SK-N-MC (cell line): ENCODE results near the gene RASIP1.
A peak's percentile ranks its signal among the peaks of the same experiment; 100 is the strongest.
"Not testable (repeated sequence)": the region's sequence is repeated elsewhere in the genome, so short reads cannot be mapped to it uniquely, and the experiment has no call there.

ENCODE experiments used
- DNase-seq: peaks from one replicate; pipeline ENCODE4 v3.0.0-alpha.2; 2011; ENCODE audit warnings: low read depth, low spot score
- H3K27ac ChIP-seq: fragments of 200-600 bp; sonication (generic); 2 replicates; pipeline ENCODE4 v1.5.1; 2016; ENCODE audit warnings: mixed run types
- H3K36me3 ChIP-seq: fragments of 200-600 bp; sonication (generic); 2 replicates; pipeline ENCODE4 v1.6.1; 2017; ENCODE audit warnings: antibody characterized with exemption, low read length, mixed read lengths; ENCODE audit not compliant: insufficient read depth
- H3K4me3 ChIP-seq: fragments of 200-600 bp; sonication (generic); 2 replicates; pipeline ENCODE4 v1.5.1; 2016
- H3K9ac ChIP-seq: fragments of 200-600 bp; sonication (generic); 2 replicates; pipeline ENCODE4 v1.8.0; 2017; ENCODE audit warnings: mixed run types, mixed read lengths; ENCODE audit not compliant: insufficient read length
- H3K9me3 ChIP-seq: fragments of 200-600 bp; sonication (generic); 2 replicates; pipeline ENCODE4 v1.6.1; 2017; ENCODE audit warnings: low read depth, mild to moderate bottlenecking, antibody characterized with exemption, low read length, moderate library complexity, mixed read lengths
- EZH2 ChIP-seq: fragments of 200-600 bp; sonication (generic); IDR thresholded peaks from one replicate; pipeline ENCODE4 v1.6.1; 2017; ENCODE audit warnings: antibody characterized with exemption
- FOXP2 ChIP-seq: optimal IDR thresholded peaks from 2 replicates; pipeline ENCODE3; 2011; ENCODE audit warnings: mild to moderate bottlenecking, moderate library complexity; ENCODE audit not compliant: insufficient read depth; ENCODE audit errors: extremely low read length, control extremely low read depth
- POLR2AphosphoS5 ChIP-seq: IDR thresholded peaks from 2 replicates; pipeline ENCODE4 v1.6.1; 2012; ENCODE audit warnings: mild to moderate bottlenecking, low read depth, low read length, borderline replicate concordance

RASIP1 gene, protein sequence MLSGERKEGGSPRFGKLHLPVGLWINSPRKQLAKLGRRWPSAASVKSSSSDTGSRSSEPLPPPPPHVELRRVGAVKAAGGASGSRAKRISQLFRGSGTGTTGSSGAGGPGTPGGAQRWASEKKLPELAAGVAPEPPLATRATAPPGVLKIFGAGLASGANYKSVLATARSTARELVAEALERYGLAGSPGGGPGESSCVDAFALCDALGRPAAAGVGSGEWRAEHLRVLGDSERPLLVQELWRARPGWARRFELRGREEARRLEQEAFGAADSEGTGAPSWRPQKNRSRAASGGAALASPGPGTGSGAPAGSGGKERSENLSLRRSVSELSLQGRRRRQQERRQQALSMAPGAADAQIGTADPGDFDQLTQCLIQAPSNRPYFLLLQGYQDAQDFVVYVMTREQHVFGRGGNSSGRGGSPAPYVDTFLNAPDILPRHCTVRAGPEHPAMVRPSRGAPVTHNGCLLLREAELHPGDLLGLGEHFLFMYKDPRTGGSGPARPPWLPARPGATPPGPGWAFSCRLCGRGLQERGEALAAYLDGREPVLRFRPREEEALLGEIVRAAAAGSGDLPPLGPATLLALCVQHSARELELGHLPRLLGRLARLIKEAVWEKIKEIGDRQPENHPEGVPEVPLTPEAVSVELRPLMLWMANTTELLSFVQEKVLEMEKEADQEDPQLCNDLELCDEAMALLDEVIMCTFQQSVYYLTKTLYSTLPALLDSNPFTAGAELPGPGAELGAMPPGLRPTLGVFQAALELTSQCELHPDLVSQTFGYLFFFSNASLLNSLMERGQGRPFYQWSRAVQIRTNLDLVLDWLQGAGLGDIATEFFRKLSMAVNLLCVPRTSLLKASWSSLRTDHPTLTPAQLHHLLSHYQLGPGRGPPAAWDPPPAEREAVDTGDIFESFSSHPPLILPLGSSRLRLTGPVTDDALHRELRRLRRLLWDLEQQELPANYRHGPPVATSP

DNA sequence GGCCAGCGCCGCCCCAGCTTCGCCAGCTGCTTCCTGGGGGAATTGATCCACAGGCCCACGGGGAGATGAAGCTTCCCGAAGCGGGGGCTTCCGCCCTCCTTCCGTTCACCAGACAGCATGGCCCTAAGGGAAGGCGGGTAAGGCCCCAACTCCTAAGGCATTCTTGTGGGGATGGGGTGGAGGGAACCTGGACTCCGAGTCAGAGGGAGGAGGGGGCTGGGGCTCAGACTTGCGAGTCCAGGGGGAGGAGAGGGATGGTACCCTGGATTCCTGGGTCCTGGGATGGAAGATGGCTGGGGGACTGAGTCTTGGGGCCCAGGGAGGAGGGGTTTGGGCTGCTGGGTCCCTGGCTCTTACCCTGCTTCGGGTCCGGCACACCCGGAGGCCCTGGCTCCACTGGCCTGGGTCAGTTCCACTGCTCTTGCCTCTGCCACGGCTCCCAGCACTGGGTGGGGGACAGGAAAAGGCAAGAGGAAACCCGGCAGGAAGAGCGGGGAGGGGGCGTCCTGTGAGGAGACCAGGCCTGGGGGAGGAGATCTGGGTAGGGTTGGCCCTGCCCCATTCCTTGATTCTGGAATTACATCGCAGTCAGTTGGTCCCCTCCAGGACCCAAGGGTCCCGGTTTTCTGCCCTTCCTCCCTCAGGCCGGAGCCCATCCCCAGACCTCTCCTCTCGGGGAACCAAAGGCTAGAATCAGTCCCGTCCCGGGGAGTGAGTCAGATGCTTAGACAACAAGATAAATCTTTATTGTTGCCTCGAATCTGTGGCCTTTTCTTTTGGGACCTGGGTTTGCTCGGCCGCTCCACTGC is at the start of gene RASIP1:
Gene RASIP1, minus strand, starts transcription at position 447 of the 809 bp plus-strand sequence. Its CDS starts 328 bp downstream, at position 119.
- H3K4me3 ChIP-seq = peak within 1 kb of the TSS; percentile 68
- no peaks in the 10 kb centered on the region for H3K9me3 ChIP-seq
- no peak for DNase-seq
- no peak within 1 kb of the TSS for H3K9ac ChIP-seq
- no peak for TF ChIP-seq POLR2AphosphoS5
- no peak for TF ChIP-seq EZH2
- no peak for TF ChIP-seq FOXP2
- no peaks in the 10 kb centered on the region for H3K36me3 ChIP-seq
- H3K27ac ChIP-seq = no peak within 1 kb of the TSS

DNA sequence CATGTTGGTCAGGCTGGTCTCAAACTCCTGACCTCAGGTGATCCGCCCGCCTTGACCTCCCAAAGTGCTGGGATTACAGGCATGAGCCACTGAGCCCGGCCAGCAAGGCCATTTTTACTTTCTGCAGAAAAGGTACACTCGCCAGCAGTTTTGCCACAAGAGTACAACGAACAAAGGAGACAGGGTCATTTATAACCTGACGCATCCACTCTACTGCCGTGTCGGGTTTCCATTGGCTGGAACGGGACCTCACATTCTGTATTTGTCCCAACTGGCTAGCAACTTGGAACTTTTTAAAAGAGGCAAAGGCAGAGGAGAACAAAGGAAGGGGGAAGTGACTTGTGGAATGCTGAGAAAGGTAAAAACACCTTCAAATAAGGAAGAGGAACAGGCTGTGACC is 46.9 kb upstream of the RASIP1 start:
- not testable (repeated sequence) for H3K27ac ChIP-seq, H3K9me3 ChIP-seq, DNase-seq, H3K36me3 ChIP-seq, H3K4me3 ChIP-seq, H3K9ac ChIP-seq

DNA sequence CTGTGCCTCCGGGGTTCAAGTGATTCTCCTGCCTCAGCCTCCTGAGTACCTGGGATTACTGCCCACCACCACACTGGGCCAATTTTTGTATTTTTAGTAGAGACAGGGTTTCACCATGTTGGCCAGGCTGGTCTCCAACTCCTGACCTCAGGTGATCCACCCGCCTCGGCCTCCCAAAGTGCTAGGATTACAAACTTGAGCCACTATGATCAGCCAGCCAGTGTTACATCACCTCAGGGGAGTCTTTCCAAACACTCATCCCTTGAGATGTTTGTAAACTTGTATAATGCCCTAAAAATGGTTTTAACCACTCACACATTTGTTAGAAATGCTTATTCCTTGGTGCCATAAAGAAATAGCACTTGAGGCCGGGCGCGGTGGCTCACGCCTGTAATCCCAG is 46.0 kb upstream of the RASIP1 start:
- not testable (repeated sequence) for H3K27ac ChIP-seq, H3K9ac ChIP-seq, DNase-seq, H3K36me3 ChIP-seq, H3K9me3 ChIP-seq, H3K4me3 ChIP-seq

DNA sequence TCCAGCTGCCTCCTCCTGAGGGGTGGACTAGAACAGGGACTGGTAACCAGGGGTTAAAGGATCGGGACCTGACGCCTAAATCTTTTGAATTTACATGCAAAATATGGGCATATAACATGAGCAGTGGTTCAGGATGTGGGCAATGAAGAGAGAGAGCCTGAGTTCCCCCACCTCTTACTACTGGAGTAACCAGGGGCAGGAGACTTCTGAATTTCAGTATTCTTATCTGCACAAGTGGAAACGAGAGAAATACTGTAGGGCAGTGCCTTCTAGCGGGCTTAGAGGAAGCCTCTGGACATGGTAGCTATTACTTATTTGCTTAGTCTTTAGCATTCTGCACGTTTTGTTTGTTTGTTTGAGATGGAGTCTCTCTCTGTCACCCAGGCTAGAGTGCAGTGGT is 44.1 kb upstream of the RASIP1 start:
- H3K36me3 ChIP-seq = no peaks in the 10 kb centered on the region
- TF ChIP-seq POLR2AphosphoS5 = no peak
- TF ChIP-seq FOXP2 = no peak
- no peak for TF ChIP-seq EZH2
- no peak for DNase-seq
- H3K9me3 ChIP-seq = no peaks in the 10 kb centered on the region
- no peak overlapping the region for H3K27ac ChIP-seq
- no peak overlapping the region for H3K9ac ChIP-seq
- no peak overlapping the region for H3K4me3 ChIP-seq

DNA sequence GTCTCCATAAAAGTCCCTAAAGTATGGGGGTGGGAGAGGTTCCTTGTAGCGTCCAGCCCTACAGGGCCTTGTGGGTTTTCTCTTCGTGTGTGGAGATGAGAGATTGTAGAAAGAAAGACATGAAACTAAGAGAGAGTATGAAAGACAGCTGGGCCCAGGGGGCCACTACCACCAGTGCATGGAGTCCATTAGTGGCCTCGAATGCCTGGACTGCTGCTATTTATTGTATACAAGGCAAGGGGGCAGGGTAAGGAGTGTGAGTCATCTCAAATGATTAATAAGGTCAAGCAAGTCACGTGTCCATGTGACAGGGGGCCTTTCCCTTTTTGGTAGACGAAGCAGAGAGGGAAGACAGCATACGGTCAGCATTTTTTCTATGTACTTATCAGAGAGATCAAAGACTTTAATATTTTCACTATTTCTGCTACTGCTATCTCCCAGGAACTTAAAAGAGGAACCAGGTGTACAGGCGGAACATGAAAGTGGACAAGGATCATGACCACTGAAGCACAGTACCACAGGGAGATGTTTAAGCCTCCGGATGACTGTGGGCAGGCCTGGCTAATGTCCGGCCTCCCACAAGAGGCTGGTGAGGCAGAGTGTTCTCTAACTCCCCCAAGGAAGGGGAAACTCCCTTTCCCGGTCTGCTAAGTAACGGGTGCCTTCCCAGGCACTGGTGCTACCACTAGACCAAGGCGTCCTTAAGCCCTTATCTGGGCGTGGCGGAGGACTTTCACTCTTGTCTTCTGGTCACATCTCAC is 40.4 kb upstream of the RASIP1 start:
- no peak for DNase-seq
- H3K4me3 ChIP-seq = no peak overlapping the region
- no peak overlapping the region for H3K9ac ChIP-seq
- TF ChIP-seq FOXP2 = no peak
- no peak for TF ChIP-seq EZH2
- no peak for TF ChIP-seq POLR2AphosphoS5
- H3K27ac ChIP-seq = no peak overlapping the region
- no peaks in the 10 kb centered on the region for H3K9me3 ChIP-seq
- H3K36me3 ChIP-seq = no peaks in the 10 kb centered on the region

DNA sequence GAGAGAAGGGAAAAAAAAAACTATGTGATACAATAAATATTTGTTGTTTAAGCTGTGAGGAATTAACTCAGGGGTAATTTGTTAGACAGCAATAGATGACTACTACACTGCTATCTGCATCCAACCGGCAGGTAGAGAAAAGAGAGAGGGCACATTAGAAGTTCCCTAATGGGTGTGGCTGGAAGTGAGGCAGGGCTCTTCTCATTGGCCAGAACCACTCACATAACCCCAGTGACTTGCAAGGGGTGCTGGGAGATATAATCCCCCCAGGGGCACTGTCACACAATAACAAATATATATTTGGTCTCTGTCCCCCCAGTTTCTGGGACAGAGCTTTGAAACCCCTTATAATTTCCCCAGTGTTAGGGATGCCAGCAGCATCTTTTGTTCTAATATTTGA is 39.2 kb upstream of the RASIP1 start:
- no peak for DNase-seq
- Histone ChIP-seq H3K4me3 (no peak overlapping the region), H3K36me3 (no peaks in the 10 kb centered on the region), H3K27ac (no peak overlapping the region), H3K9ac (no peak overlapping the region), H3K9me3 (no peaks in the 10 kb centered on the region)
- TF ChIP-seq FOXP2 (no peak), POLR2AphosphoS5 (no peak), EZH2 (no peak)

DNA sequence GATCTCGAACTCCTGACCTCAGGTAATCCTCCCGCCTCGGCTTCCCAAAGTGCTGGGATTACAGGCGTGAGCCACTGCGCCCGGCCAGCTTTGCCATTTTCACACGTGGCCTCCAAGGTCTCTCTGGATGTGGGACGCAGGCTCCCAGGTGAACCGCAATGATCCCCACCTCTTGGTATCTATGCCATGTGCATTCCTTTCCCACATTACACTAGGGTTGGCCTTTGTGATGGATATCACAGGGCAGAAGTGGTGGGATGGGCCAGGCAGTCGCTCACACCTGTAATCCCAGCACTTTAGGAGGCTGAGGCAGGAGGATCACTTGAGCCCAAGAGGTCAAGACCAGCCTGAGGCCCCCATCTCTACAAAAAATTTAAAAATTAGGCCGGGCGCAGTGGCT is 37.3 kb upstream of the RASIP1 start:
- Histone ChIP-seq H3K36me3 (no peaks in the 10 kb centered on the region), H3K27ac (no peak overlapping the region), H3K4me3 (no peak overlapping the region), H3K9me3 (no peaks in the 10 kb centered on the region), H3K9ac (no peak overlapping the region)
- DNase-seq = no peak
- TF ChIP-seq POLR2AphosphoS5 (no peak), EZH2 (no peak), FOXP2 (no peak)

DNA sequence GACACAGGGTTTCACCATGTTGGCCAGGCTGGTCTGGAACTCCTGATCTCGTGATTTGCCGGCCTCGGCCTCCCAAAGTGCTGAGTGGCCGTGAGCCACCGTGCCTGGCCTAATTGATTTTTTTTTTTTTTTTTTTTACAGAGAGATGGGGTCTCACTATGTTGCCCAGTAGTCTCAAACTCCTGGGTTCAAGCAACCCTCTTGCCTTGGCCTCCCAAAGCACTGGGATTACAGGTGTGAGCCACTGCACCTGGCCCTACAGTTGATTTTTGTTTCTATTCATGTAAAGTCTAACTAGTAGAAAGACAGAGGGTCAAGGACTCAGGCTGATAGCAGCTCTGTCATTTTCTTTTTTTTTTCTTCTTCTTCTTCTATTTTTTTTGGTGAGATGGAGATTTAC is 36.7 kb upstream of the RASIP1 start:
- H3K9ac ChIP-seq = no peak overlapping the region
- no peak overlapping the region for H3K4me3 ChIP-seq
- no peak for DNase-seq
- no peak overlapping the region for H3K27ac ChIP-seq
- H3K36me3 ChIP-seq = no peaks in the 10 kb centered on the region
- H3K9me3 ChIP-seq = no peaks in the 10 kb centered on the region
- TF ChIP-seq POLR2AphosphoS5 = no peak
- no peak for TF ChIP-seq EZH2
- no peak for TF ChIP-seq FOXP2
